ENCODE data around the gene NEUROD2.

The NEUROD2 gene

GRCh38 chr17:39634384-39634871 lies 26.7 kb upstream of the NEUROD2 start:
- no peak for DNase-seq

- DNase-seq: no peak
Observed at GRCh38 chr17:39633570-39634183, 26.0 kb upstream of the NEUROD2 start.

- no peak for DNase-seq
Observed at GRCh38 chr17:39632153-39632941, 24.6 kb upstream of the NEUROD2 start.

- no peak for DNase-seq
Observed at GRCh38 chr17:39631403-39631802, 23.7 kb upstream of the NEUROD2 start.

GRCh38 chr17:39629898-39630297 lies 22.2 kb upstream of the NEUROD2 start:
- no peak for DNase-seq

GRCh38 chr17:39629494-39629880 lies 21.8 kb upstream of the NEUROD2 start:
- DNase-seq: no peak

GRCh38 chr17:39628655-39629493 lies 21.2 kb upstream of the NEUROD2 start:
- no peak for DNase-seq

- no peak for DNase-seq
Observed at GRCh38 chr17:39627712-39628516, 20.2 kb upstream of the NEUROD2 start.

GRCh38 chr17:39627047-39627711 lies 19.5 kb upstream of the NEUROD2 start:
- DNase-seq: no peak

- DNase-seq: peak; percentile 61
Observed at GRCh38 chr17:39626171-39627046, 18.7 kb upstream of the NEUROD2 start, which contains the start of gene PPP1R1B. TSS of gene PPP1R1B (plus strand) at chr17:39626952. CDS start at chr17:39627393, 441 bp downstream.

- no peak for DNase-seq
Observed at GRCh38 chr17:39625198-39625785, 17.6 kb upstream of the NEUROD2 start.

GRCh38 chr17:39624313-39624712 lies 16.6 kb upstream of the NEUROD2 start:
- DNase-seq: no peak

GRCh38 chr17:39623356-39623950 lies 15.7 kb upstream of the NEUROD2 start:
- peak; percentile 96 for DNase-seq

GRCh38 chr17:39622380-39623006 lies 14.8 kb upstream of the NEUROD2 start:
- DNase-seq: no peak

- DNase-seq: peak; percentile 100
Observed at GRCh38 chr17:39621523-39622379, 14.0 kb upstream of the NEUROD2 start.

GRCh38 chr17:39619786-39620101 lies 12.0 kb upstream of the NEUROD2 start:
- DNase-seq: no peak

GRCh38 chr17:39618956-39619785 lies 11.5 kb upstream of the NEUROD2 start:
- no peak for DNase-seq
